Ishikawa (cell line): ENCODE results near the gene ADCY5.

Experiments used
- CEBPB ChIP-seq: IDR thresholded peaks from 2 replicates; pipeline ENCODE4 v1.6.1; 2012
- CREB1 ChIP-seq: IDR thresholded peaks from 2 replicates; pipeline ENCODE4 v1.6.1; 2012; ENCODE audit warnings: low read depth
- EGR1 ChIP-seq: IDR thresholded peaks from 2 replicates; pipeline ENCODE4 v1.6.1; 2012
- EP300 ChIP-seq: IDR thresholded peaks from 2 replicates; pipeline ENCODE4 v1.6.1; 2012; ENCODE audit warnings: borderline replicate concordance
- FOXM1 ChIP-seq: IDR thresholded peaks from 2 replicates; pipeline ENCODE4 v1.6.1; 2012; ENCODE audit warnings: low read depth, borderline replicate concordance
- MAX ChIP-seq: IDR thresholded peaks from 2 replicates; pipeline ENCODE4 v1.6.1; 2012
- NFIC ChIP-seq: IDR thresholded peaks from 2 replicates; pipeline ENCODE4 v1.6.1; 2012
- RAD21 ChIP-seq: IDR thresholded peaks from 2 replicates; pipeline ENCODE4 v1.6.1; 2012; ENCODE audit warnings: low read depth
- REST ChIP-seq: IDR thresholded peaks from 2 replicates; pipeline ENCODE4 v1.6.1; 2012; ENCODE audit warnings: low read depth, mild to moderate bottlenecking
- TAF1 ChIP-seq: IDR thresholded peaks from 2 replicates; pipeline ENCODE4 v1.6.1; 2012; ENCODE audit warnings: low read depth, mild to moderate bottlenecking
- TCF12 ChIP-seq: IDR thresholded peaks from 2 replicates; pipeline ENCODE4 v1.6.1; 2012; ENCODE audit warnings: low read depth
- USF1 ChIP-seq: IDR thresholded peaks from 2 replicates; pipeline ENCODE4 v1.6.1; 2012
- YY1 ChIP-seq: IDR thresholded peaks from 2 replicates; pipeline ENCODE4 v1.6.1; 2012; ENCODE audit warnings: low read depth
- ZBTB7A ChIP-seq: IDR thresholded peaks from 2 replicates; pipeline ENCODE4 v1.6.1; 2012; ENCODE audit warnings: low read depth

- TF ChIP-seq USF1 (no peak), TAF1 (no peak), RAD21 (no peak), EP300 (no peak), REST (no peak), MAX (no peak), CEBPB (no peak), NFIC (no peak), CREB1 (no peak), ZBTB7A (no peak), YY1 (no peak), EGR1 (no peak), FOXM1 (no peak), TCF12 (no peak)
These were observed 28.3 kb upstream of the ADCY5 start for GRCh38 chr3:123476967-123477750.
